Brain microvascular endothelial cell (primary cell): ENCODE results near the gene TMEM108.

ENCODE experiments used
- DNase-seq: peaks from one replicate; pipeline ENCODE4 v3.0.0-alpha.2; 2020
- H3K27ac ChIP-seq: fragments of 250-450 bp; sonication (Bioruptor Pico); 2 replicates; pipeline ENCODE4 v1.5.1; 2020; ENCODE audit warnings: mild to moderate bottlenecking, moderate library complexity
- H3K27me3 ChIP-seq: fragments of 250-450 bp; sonication (Bioruptor Pico); replicated peaks from 2 replicates; pipeline ENCODE4 v1.5.1; 2020; ENCODE audit warnings: mild to moderate bottlenecking
- H3K36me3 ChIP-seq: fragments of 250-450 bp; sonication (Bioruptor Pico); replicated peaks from 2 replicates; pipeline ENCODE4 v1.5.1; 2020; ENCODE audit warnings: mild to moderate bottlenecking
- H3K4me3 ChIP-seq: 2 replicates; pipeline ENCODE4 v1.5.1; 2011; ENCODE audit warnings: low read depth, mild to moderate bottlenecking, control low read depth, low read length, moderate library complexity
- in situ Hi-C: cut with HindIII; loops from 2 replicates; pipeline ENCODE4 v1.10.0; 2017; ENCODE audit warnings: low sequenced_read_pairs, low pct_ligation_motif_present
- TF ChIP-seq, protein P1 (sequence below): IDR thresholded peaks from 2 replicates; pipeline ENCODE4 v1.5.1; 2011; ENCODE audit warnings: low read depth, mild to moderate bottlenecking, moderate library complexity, low read length, control low read depth, inconsistent platforms; ENCODE audit errors: missing control alignments

The TMEM108 gene

DNA sequence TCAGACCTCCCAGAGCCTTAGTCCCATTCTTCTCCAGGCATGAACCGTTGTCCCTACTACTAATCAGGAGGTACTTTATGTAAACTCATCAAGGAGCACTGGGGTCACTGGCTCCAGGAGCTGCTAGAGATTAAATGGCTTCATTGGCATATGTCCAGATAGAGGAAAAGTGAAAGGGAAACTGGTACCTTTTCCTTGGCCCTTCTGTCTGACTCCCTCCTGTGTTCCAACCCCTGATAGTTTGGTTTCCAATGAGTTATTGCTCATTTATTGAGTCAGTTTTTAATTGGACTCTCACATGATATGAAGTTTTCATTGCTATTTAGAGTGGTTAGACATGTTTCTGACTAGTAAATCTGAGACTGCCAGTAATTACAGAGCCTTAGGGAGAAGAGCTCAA, 231.2 kb downstream of the TMEM108 start:
- in situ Hi-C loops = no loop called here
- DNase-seq = no peak
- Histone ChIP-seq H3K4me3 (no peak overlapping the region), H3K27me3 (no peaks in the 10 kb centered on the region), H3K27ac (no peak overlapping the region), H3K36me3 (no peaks in the 10 kb centered on the region)
- TF ChIP-seq, protein P1, sequence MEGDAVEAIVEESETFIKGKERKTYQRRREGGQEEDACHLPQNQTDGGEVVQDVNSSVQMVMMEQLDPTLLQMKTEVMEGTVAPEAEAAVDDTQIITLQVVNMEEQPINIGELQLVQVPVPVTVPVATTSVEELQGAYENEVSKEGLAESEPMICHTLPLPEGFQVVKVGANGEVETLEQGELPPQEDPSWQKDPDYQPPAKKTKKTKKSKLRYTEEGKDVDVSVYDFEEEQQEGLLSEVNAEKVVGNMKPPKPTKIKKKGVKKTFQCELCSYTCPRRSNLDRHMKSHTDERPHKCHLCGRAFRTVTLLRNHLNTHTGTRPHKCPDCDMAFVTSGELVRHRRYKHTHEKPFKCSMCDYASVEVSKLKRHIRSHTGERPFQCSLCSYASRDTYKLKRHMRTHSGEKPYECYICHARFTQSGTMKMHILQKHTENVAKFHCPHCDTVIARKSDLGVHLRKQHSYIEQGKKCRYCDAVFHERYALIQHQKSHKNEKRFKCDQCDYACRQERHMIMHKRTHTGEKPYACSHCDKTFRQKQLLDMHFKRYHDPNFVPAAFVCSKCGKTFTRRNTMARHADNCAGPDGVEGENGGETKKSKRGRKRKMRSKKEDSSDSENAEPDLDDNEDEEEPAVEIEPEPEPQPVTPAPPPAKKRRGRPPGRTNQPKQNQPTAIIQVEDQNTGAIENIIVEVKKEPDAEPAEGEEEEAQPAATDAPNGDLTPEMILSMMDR = no peak

DNA sequence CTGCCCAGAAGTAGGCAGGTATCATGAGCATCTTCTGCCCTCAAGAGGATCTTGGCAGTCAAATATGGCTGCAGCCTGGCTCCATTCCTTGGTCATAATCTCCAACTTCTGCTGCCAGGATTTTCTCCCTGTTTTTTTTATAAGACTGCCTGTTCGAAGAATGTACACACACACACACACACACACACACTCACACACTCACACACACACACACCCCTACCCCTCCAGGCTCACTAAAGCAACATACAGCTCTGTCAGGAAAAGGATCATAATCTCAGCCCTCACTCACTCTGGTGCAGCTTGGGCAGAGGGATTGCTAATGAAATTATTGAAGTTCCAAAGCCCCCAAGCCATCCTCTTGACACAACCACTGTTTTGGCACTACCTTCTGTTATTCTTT, 232.4 kb downstream of the TMEM108 start:
- H3K4me3 ChIP-seq = no peak overlapping the region
- no peak for DNase-seq
- H3K27ac ChIP-seq = no peak overlapping the region
- no peaks in the 10 kb centered on the region for H3K27me3 ChIP-seq
- no peaks in the 10 kb centered on the region for H3K36me3 ChIP-seq
- in situ Hi-C loops = no loop called here
- TF ChIP-seq, protein P1 = no peak

- H3K36me3 ChIP-seq = no peaks in the 10 kb centered on the region
- H3K27ac ChIP-seq = no peak overlapping the region
- no peak overlapping the region for H3K4me3 ChIP-seq
- in situ Hi-C loops = no loop called here
- no peak for DNase-seq
- H3K27me3 ChIP-seq = no peaks in the 10 kb centered on the region
- TF ChIP-seq, protein P1 = no peak
These were observed 232.9 kb downstream of the TMEM108 start for GRCh38 chr3:133271042-133271441.

GRCh38 chr3:133271539-133271938, 233.3 kb downstream of the TMEM108 start:
- H3K27me3 ChIP-seq = no peaks in the 10 kb centered on the region
- DNase-seq = peak; percentile 24
- TF ChIP-seq, protein P1 = no peak
- no peaks in the 10 kb centered on the region for H3K36me3 ChIP-seq
- H3K4me3 ChIP-seq = no peak overlapping the region
- no peak overlapping the region for H3K27ac ChIP-seq
- in situ Hi-C loops = no loop called here

DNA sequence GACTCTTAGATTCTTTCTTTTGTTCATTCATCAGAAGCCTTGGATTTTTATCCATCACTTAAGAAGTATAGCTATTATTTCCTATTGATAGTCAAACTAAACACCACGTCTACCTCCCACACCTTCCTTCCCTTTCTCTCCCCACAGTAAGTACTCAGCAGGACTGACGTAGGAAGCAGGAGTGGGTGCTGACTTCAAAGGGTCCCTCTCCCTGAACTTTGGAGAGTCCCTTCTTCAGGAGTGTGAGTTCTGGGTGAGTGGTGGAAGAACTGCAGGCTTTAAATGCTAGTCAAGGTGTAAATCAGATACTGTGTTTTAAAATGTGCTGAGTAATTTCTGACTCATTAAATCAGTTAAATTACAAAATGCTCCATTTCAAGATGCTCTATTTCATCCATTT, 235.2 kb downstream of the TMEM108 start:
- H3K27ac ChIP-seq = no peak overlapping the region
- TF ChIP-seq, protein P1 = no peak
- in situ Hi-C loops = no loop called here
- no peaks in the 10 kb centered on the region for H3K27me3 ChIP-seq
- H3K36me3 ChIP-seq = no peaks in the 10 kb centered on the region
- no peak for DNase-seq
- H3K4me3 ChIP-seq = no peak overlapping the region

DNA sequence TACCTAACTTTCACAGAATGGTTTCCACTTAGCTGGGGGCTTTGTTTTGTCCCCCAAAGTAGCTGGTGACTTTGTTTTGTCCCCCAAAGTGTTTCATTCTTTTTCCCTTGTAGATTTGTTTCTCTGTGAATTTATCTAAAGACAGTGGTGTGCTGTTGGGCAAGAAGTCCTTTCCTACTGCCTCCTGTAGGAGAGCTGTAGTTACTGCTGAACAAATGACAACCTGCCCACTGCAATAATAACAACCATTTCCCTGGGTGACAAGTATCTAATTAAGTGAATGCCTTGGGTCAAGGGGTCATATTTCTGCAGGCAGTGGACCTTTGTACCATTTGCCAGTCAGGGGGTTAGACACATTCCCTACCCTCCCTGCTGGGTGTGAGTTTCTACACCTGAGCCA, 236.3 kb downstream of the TMEM108 start:
- Histone ChIP-seq H3K27ac (no peak overlapping the region), H3K36me3 (no peaks in the 10 kb centered on the region), H3K27me3 (no peaks in the 10 kb centered on the region), H3K4me3 (no peak overlapping the region)
- TF ChIP-seq, protein P1 = no peak
- no peak for DNase-seq
- in situ Hi-C loops = no loop called here
